Stimulated activated CD4-positive, alpha-beta T cell treated with anti-CD3 and anti-CD28 coated beads, Interleukin-1b, Interleukin-23, amount 100 ng/mL, for 4 hours (primary cell): ENCODE results near the gene FADS3.

ENCODE experiments used
- DNase-seq, 2 donors: peaks; one replicate each; pipeline ENCODE4 v3.0.0-alpha.2; 2020; ENCODE audit warnings: low read depth in 2 of 2

The FADS3 gene

GRCh38 chr11:61837411-61838005 is 53.8 kb downstream of the FADS3 start:
- no peak for DNase-seq

DNA sequence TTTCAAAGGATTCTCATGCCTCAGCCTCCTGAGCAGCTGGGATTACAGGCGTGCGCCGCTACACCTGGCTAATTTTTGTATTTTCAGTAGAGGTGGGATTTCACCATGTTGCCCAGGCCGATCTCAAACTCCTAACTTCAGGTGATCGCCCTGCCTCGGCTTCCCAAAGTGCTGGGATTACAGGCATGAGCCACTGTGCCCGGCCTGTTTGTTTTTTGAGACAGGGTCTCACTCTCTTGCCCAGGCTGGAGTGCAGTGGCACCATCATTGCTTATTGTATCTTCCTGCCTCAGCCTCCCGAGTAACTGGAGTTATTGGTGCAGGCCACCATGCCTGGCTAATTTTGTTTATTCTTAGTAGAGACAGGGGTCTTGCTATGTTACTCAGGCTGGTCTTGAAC is 55.2 kb downstream of the FADS3 start:
- no peak for DNase-seq

- no peak for DNase-seq
Measured at GRCh38 chr11:61834278-61835048, 56.9 kb downstream of the FADS3 start.

GRCh38 chr11:61833926-61834277 is 57.4 kb downstream of the FADS3 start:
- DNase-seq: no peak

DNA sequence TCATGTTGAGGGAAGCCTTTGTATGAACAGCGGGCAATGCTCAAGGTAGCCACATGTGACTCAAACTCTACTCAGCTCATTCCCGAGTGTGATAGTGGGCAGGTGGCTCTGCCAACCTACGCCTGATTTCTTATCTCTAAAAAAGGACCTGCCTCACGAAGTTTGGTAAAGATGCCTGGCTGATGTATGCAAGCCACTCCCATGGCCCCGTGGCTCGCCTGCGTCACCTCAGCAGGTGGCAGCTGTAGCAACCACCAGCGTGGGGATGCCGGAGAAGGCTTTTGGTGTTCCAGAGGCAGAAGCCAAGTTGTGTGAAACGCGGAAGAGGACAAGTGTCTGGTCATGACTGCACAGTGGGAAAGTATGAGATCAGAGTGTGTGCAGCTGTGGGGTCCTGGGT is 57.9 kb downstream of the FADS3 start:
- DNase-seq: no peak

DNA sequence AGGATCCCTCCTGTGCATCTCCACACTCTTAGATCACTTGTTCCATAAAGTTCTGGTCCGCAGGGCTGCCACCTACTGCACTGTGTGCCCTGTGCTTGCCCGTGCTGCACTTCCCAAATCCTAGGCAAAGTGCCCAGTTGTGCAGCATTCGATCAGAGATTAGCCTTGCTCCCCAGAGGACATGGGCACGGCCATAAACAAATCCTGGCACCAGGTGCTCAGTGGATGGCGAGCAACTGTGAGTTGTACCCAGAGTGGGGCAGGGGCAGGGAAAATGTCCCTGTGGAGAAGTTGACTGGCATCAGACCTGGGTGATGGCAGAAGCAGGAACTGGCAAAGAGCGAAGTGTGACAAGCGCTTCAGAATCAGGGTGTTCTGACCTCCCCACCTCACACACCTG is 58.6 kb downstream of the FADS3 start:
- no peak for DNase-seq

GRCh38 chr11:61832207-61832606 is 59.1 kb downstream of the FADS3 start:
- no peak for DNase-seq

GRCh38 chr11:61830237-61831105 is 60.9 kb downstream of the FADS3 start:
- DNase-seq: no peak

DNA sequence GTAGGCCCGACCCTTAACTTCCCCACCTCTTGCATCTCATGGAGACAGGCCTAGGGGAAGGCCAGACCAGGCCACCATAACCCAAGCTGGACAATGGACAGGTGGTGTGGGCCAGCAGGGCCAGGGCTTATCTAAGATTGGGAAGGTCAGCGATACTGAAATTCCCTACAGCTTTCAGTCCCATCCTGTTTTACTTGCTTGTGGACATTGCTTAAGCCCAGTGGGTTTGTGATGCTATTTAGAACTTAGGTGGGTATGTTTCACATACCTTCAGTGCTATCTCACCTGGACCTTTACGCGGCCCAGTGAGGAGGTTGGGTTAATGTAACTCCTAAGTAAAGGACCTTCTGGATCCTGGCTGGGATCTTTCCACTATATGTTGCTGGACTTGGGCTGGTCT is 61.5 kb downstream of the FADS3 start:
- DNase-seq: no peak

GRCh38 chr11:61828629-61829407 is 62.5 kb downstream of the FADS3 start:
- DNase-seq: no peak

- no peak for DNase-seq
Measured at GRCh38 chr11:61828379-61828628, 63.0 kb downstream of the FADS3 start.

DNA sequence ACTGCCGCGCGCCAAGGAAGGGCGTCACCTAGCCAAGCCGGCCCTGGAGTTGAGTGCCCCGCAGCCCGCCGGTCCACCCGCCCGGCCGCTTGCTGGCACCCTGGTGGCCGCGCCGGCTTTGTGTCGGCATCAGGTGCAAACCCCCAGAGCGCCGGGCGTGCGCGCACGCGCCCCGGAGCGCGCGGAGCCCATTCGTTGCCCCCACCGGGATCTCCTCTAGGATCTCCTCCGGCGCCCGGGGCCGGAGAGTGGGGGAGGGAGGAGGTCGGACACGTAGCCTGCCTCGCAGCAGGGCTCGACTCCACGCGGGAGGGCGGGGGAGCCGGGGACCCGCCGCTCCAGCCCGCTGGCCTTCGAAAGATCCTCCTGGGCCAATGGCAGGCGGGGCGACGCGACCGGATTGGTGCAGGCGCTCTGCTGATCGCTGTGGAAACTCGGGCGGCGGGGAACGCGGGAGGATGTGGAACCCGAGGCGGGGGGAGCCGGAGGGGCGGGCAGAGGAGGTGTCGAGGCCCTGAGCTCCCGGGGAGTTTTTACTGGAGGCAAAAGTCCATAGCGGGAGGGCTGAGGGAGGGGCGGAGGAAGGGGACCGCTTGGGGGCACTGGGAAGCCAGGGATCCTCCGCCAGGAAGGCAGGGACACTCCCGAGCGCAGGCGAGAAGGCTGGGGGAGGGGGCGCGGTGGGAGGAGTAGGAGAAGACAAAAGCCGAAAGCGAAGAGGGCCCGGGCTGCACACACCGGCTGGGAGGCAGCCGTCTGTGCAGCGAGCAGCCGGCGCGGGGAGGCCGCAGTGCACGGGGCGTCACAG is 63.6 kb downstream of the FADS3 start, which contains the start of gene FADS2:
TSS of gene FADS2 (plus strand) at position 730 of the 808 bp plus-strand sequence. CDS start 91 bp downstream, outside the sequence.
- peak; percentile 27 to 56 for DNase-seq

DNA sequence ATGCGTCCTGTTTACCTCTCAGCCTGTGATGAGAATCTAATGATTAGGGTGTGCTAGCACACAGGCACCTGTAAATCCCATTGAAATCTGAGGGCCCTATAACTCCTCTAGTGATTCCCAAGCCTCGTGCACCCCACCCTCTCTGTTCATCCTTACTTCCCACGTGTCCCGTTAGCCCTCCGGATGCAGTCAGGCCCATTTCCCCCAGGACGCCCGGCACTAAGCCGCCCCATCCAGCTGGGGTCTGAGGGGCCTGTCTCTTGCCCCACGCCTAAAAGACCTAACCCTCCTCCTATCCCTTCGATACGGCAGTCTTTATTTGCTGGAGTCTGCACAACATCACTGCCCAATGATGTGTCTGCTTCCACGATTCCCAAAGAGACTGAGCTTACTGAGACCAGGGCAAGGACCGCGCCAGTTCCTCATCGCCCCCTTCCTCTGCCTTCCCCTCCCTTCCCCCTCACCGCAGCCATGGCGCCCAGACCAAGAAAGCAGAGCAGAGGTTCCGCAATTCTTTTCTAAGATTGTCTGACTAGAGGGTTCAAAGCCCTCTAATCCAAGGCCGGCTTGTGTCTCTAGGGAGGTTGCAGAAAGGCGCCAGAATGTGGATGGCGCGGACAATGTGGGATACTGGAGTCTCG is 64.3 kb downstream of the FADS3 start:
- DNase-seq: no peak
